Stomach (tissue), 4 donors: ENCODE measurements around the gene PKHD1.

Experiments used
- POLR2AphosphoS5 ChIP-seq, 3 donors: sonication (generic); formaldehyde crosslinking; IDR thresholded peaks; one replicate each; pipeline ENCODE4 v1.6.1; 2016; ENCODE audit warnings: antibody characterized with exemption in 3 of 3
- TF ChIP-seq, protein P1 (sequence below), 7 experiments: fragments of 450-650 bp in 4 of 7; fragments of 200-600 bp in 3 of 7; sonication (generic) in 3 of 7; IDR thresholded peaks; one replicate each; pipeline ENCODE4 v1.5.1; 2016 to 2019; ENCODE audit warnings: antibody characterized with exemption in 7 of 7, control low read depth in 2 of 7, mild to moderate bottlenecking in 1 of 7

DNA sequence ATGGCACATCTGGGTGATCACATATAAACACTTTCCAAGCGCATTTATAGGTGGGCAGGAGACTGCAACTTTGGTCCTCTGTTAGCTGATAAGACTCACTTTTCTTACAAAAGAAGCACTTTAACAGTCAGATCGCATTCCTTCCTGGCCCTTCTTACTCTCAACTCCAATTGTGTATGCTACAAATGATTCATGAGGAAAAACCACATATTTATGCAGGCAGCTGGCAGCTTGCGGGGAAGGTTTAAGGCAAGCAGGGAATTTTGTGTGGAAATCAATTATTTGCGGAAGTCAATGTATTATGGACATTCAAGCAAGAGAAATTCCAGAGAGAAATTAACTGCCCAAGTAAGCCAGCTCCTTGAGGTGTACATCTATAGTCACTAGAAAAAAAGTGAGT is 194.0 kb downstream of the PKHD1 start:
- no peak for TF ChIP-seq POLR2AphosphoS5 (IDR thresholded peaks at IDR 0.05)
- TF ChIP-seq, protein P1, sequence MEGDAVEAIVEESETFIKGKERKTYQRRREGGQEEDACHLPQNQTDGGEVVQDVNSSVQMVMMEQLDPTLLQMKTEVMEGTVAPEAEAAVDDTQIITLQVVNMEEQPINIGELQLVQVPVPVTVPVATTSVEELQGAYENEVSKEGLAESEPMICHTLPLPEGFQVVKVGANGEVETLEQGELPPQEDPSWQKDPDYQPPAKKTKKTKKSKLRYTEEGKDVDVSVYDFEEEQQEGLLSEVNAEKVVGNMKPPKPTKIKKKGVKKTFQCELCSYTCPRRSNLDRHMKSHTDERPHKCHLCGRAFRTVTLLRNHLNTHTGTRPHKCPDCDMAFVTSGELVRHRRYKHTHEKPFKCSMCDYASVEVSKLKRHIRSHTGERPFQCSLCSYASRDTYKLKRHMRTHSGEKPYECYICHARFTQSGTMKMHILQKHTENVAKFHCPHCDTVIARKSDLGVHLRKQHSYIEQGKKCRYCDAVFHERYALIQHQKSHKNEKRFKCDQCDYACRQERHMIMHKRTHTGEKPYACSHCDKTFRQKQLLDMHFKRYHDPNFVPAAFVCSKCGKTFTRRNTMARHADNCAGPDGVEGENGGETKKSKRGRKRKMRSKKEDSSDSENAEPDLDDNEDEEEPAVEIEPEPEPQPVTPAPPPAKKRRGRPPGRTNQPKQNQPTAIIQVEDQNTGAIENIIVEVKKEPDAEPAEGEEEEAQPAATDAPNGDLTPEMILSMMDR (IDR thresholded peaks at IDR 0.05): no peak
